NOMO-1 treated with DMSO at 0.1 percent for 48 hours (cell line): Measurements from ENCODE around the gene RPS6KA4.
A peak's percentile ranks its signal among the peaks of the same experiment; 100 is the strongest.

ENCODE experiments used
- DNase-seq: peaks from one replicate; lab custom pipeline; 2025; ENCODE audit not compliant: unreplicated experiment; lab: John Stamatoyannopoulos, UW

The RPS6KA4 gene

DNA sequence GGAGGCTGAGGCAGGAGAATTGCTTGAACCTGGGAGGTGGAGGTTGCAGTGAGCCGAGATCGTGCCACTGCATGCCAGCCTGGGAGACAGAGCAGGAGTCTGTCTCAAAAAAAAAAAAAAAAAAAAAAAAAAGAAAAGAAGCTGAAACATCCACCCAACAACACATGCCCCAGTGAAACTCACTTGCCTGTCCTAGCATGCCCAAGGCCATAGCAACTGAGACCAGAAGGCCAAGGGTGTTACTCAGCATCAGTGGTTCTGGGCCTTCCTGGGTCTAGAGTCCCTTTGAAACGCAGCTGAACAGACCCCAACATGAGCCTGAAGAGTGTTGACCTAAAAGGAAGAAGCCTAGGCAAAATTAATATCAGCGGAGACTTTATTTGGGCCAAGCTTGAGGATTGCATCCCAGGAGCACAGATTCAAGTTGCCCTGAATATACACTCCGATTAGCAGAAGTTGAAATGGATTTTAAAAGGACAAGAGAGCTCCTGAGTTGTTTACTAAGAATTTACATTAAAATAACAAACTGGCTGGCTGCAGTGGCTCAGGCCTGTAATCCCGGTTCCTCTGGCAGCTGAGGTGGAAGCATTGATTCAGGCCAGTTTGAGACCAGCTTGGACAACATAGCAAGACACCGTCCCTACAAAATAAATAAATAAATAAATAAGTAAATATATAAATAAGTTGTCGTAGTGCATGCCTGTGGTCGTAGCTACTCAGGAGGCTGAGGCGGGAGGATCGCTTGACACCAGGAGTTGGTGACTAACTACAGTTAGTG is 34.1 kb upstream of the RPS6KA4 start:
- DNase-seq, result no peak

DNA sequence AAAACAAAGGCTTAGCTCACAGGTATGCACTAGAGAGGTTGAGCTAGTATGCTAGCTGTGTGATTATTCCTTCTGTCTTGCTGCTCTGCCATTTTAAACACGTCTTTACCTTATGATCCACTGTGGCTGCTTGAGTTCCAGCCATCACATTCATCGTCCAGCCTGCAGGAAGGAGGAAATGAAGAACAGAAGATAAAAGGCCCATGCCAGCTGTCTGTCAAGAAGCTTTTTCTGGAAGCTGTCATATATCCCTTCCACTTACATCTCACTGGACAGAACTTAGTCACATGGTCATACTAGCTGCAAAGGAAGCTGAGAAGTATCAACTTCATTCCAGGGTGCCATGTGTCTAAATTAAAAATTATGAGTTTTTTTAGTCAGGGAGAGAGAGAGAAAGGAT is 31.6 kb upstream of the RPS6KA4 start:
- DNase-seq, result no peak

DNA sequence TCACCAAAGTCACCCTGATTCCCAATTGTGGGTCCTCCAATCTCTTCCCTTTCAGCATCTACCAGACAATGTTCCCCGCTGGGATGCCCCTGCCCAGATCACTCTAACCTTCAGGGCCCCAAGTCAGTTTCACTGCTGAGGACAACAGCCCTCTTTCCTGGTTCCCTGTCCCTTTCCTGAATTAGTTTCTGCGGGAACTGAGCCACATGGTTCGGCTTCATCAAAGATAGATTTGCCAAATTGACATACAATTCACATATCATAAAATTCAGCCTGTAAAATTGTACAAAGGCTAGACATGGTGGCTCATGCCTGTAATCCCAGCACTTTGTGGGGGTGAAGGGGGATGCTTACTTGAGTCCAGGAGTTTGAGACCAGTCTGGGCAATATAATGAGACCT is 31.0 kb upstream of the RPS6KA4 start:
- no peak for DNase-seq

DNA sequence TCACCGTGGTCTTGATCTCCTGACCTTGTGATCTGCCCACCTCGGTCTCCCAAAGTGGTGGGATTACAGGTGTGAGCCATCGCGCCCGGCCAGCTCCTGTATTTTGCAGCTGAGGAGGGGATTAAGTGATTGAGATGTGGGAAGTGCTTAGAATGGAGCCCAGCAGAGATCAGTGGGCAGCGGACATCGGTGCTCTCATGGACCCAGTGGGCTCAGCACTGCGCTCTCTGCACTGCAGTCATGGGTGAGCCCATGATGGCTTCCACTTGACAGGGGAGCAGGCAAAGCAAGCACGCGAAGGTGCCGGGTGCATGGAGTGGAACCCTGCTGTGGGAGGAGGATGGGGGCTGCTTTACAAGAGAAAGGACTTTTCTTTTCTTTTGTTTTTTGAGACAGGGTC is 28.1 kb upstream of the RPS6KA4 start:
- no peak for DNase-seq

DNA sequence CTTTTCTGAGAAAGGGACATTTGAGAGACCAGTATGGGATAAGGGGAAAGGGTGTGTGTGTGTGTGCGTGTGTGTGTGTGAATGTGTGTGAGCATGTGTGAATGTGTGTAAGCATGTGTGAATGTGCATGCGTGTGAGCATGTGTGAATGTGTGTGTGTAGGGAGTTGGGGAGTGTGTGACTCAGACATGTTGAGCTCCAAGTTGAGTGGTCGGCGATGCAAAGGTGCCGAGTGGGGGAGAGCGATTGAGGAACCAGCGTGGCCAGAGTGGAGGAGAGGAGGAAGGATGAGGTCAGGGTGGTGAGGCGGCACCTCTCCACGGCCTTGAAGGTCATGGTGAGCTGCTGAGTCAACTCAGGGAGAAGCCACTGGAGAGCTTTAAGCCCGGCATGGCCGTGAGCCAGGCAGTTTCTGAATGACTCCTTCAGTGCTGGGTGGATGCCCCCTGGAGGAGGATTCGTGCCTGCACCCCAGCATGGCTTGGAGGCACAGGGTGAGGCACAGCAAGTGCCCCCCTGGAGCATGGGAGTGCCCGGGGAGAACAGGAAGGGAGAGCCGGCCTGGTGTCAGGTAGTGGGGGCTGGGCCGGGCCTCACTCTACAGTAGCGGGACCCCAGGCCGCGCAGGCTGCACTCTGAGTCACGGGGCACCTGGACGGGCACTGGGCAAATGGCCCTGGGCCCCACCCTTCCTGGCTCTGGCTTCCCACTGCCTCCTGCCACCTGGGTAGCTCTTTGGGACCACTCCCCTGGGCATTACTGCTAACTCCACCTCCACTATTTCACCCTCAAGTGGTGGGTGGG is 27.2 kb upstream of the RPS6KA4 start:
- DNase-seq, result peak; percentile 88

GRCh38 chr11:64333556-64333955 is 25.4 kb upstream of the RPS6KA4 start:
- no peak for DNase-seq

DNA sequence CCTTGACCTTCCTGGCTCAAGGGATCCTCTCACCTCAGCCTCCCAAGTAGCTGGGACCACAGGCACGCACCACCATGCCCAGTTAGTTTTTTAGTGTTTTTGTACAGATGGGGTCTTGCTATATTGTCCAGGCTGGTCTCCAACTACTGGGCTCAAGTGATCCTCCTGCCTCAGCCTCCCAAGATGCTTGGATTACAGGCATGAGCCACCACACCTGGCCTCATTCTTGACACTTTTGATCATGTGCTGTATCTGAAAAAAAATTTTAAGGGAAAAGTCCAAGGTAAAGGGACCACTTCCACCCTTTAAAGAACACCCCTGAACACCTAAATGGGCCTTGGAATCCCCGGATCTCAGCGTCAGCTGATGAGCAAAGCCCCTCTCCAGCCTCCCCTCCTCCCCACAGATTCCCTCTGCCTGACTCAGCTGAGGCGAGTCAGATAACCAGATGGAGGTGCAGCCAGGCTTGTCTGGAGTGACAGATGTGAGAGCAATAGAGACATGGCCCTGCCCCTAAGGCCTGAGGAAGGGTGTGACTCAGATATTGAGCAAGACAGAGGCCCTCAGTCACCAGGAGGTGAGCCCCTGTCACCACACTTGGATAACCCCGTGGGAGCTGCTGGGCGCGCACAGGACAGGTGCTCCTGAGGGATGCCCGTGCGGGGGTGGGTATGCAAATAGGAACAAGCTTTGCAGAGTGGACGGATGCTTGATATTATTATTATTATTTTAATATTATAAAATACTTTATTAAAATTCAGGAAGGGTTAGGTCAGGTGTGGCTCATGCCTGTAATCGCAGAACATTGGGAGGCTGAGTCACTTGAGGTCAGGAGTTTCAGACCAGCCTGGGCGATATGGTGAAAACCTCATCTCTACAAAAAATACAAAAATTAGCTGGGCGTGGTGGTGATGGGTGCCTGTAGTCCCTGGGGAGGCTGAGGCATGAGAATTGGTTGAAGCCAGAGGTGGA is 23.9 kb upstream of the RPS6KA4 start:
- peak; percentile 97 for DNase-seq

- no peak for DNase-seq
Measured at GRCh38 chr11:64337538-64338249, 21.3 kb upstream of the RPS6KA4 start.

DNA sequence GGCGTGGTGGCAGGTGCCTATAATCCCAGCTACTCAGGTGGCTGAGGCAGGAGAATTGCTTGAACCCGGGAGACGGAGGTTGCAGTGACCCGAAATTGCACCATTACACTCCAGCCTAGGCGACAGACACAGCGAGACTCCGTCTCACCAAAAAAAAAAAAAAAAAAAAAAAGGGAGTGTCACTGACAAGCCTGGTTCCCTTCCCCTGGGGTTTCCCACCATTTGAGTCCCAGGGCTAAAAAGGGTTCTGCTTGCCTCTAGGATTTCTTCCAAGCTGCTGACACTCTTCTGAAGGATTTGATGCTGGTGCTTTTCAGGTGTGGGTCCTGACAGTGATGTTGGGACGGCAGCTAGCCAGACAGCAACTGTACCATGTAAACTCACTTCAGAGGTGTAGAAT is 20.2 kb upstream of the RPS6KA4 start:
- no peak for DNase-seq

GRCh38 chr11:64339286-64339685 is 19.7 kb upstream of the RPS6KA4 start:
- DNase-seq, result no peak

DNA sequence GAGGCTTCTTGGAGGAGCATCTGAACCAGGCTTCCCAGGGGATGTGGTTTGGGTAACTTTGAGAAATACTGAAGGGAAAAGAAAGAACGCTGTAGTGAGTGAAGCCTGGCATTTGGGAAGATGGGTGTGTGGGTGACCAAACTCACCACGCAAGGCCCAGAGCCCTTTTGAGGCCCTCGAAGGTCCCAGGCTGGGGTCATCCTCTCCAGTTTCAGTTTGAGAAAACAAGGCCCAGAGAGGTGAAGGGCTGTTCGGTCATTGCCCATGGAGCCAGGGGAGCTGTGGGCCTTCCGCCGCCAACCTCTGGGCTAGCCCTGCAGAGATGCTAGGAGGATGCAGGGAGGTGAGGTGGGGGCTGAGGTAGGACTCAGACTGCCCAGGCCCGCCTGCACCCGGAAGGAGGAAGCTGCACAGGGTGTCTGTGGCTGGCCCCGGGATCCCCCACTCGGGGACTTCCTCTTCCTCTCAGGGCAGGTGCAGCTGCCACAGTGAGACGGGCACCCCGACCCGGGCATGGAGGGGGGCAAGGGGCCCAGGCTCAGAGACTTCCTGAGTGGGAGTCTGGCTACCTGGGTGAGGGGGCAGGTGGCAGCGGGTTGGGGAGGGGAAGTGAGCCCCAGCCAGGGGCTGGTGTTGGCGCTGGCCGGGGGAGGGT is 19.1 kb upstream of the RPS6KA4 start, which contains the start of gene CCDC88B:
TSS of gene CCDC88B (plus strand) at position 451 of the 655 bp plus-strand sequence. CDS start at position 514, 63 bp downstream.
- DNase-seq, result peak; percentile 78

GRCh38 chr11:64340671-64341335 is 18.2 kb upstream of the RPS6KA4 start:
- DNase-seq, result peak; percentile 57

GRCh38 chr11:64341429-64341828 is 17.5 kb upstream of the RPS6KA4 start:
- no peak for DNase-seq

- DNase-seq, result peak; percentile 85
Measured at GRCh38 chr11:64341851-64342791, 16.8 kb upstream of the RPS6KA4 start.

- DNase-seq, result no peak
Measured at GRCh38 chr11:64342869-64343745, 15.9 kb upstream of the RPS6KA4 start.

DNA sequence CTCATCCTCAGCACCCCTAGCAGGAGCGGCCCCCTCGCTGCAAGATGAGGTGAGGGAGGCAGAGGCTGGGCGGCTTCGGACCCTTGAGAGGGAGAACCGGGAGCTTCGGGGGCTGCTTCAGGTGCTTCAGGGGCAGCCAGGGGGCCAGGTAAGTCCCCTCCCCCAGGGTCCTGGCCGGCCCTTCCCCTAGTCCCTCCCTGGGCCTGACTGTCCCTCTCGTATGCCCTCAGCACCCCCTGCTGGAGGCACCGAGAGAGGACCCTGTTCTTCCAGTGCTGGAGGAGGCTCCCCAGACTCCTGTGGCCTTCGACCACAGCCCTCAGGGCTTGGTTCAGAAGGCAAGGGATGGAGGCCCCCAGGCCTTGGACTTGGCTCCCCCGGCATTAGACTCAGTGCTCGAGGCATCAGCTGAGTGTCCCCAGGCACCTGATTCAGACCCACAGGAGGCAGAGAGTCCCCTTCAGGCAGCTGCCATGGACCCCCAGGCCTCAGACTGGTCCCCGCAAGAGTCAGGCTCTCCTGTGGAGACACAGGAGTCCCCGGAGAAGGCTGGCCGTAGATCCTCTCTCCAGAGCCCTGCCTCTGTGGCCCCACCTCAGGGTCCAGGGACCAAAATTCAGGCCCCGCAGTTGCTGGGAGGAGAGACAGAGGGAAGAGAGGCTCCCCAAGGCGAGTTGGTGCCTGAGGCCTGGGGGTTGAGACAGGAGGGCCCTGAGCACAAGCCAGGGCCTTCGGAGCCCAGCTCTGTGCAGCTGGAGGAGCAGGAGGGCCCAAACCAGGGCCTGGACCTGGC is 15.0 kb upstream of the RPS6KA4 start:
- DNase-seq, result no peak
